HL-60/S4 (cell line): ENCODE results near the gene GTF2A1L.
"Not testable (repeated sequence)": the region's sequence is repeated elsewhere in the genome, so short reads cannot be mapped to it uniquely, and the experiment has no call there.

Source experiments
- in situ Hi-C: fragments of 300-500 bp; cut with MboI; formaldehyde crosslinking; loops from 2 replicates; pipeline ENCODE4 v1.14.3; 2022; ENCODE audit warnings: low sequenced_read_pairs

The GTF2A1L gene

GRCh38 chr2:48617618-48618017 lies at the start of gene GTF2A1L:
TSS of gene GTF2A1L (plus strand) at chr2:48617856. CDS start at chr2:48617875, 19 bp downstream.
- in situ Hi-C loops: no loop called here

GRCh38 chr2:48568547-48568946 lies 49.1 kb upstream of the GTF2A1L start:
- in situ Hi-C loops: no loop called here

- in situ Hi-C loops: no loop called here
Measured at GRCh38 chr2:48569433-48569832, 48.2 kb upstream of the GTF2A1L start.

- in situ Hi-C loops: no loop called here
Measured at GRCh38 chr2:48572816-48573215, 44.8 kb upstream of the GTF2A1L start.

GRCh38 chr2:48574353-48575287 lies 43.0 kb upstream of the GTF2A1L start:
- in situ Hi-C loops: no loop called here

- in situ Hi-C loops: no loop called here
Measured at GRCh38 chr2:48578313-48578712, 39.3 kb upstream of the GTF2A1L start.

GRCh38 chr2:48583961-48584360 lies 33.7 kb upstream of the GTF2A1L start:
- in situ Hi-C loops: no loop called here

- in situ Hi-C loops: no loop called here
Measured at GRCh38 chr2:48584551-48584950, 33.1 kb upstream of the GTF2A1L start.

GRCh38 chr2:48586433-48586832 lies 31.2 kb upstream of the GTF2A1L start:
- in situ Hi-C loops: no loop called here

- in situ Hi-C loops: no loop called here
Measured at GRCh38 chr2:48587560-48587959, 30.1 kb upstream of the GTF2A1L start.

- in situ Hi-C loops: no loop called here
Measured at GRCh38 chr2:48587961-48588360, 29.7 kb upstream of the GTF2A1L start.

GRCh38 chr2:48588745-48589144 lies 28.9 kb upstream of the GTF2A1L start:
- in situ Hi-C loops: no loop called here

GRCh38 chr2:48589170-48589767 lies 28.4 kb upstream of the GTF2A1L start:
- in situ Hi-C loops: no loop called here

GRCh38 chr2:48590017-48590416 lies 27.6 kb upstream of the GTF2A1L start:
- in situ Hi-C loops: no loop called here

GRCh38 chr2:48592067-48592466 lies 25.6 kb upstream of the GTF2A1L start:
- in situ Hi-C loops: no loop called here

GRCh38 chr2:48596751-48597150 lies 20.9 kb upstream of the GTF2A1L start:
- in situ Hi-C loops: not testable (repeated sequence)

GRCh38 chr2:48597492-48597891 lies 20.2 kb upstream of the GTF2A1L start:
- in situ Hi-C loops: no loop called here

GRCh38 chr2:48600204-48600813 lies 17.3 kb upstream of the GTF2A1L start:
- in situ Hi-C loops: no loop called here

- in situ Hi-C loops: no loop called here
Measured at GRCh38 chr2:48600917-48601316, 16.7 kb upstream of the GTF2A1L start.

GRCh38 chr2:48601349-48601748 lies 16.3 kb upstream of the GTF2A1L start:
- in situ Hi-C loops: no loop called here

- in situ Hi-C loops: no loop called here
Measured at GRCh38 chr2:48605482-48606175, 12.0 kb upstream of the GTF2A1L start.
